GM12878 (cell line): ENCODE results near the gene THOC6.

Source experiments
- FOS ChIP-seq: IDR thresholded peaks from 3 replicates; pipeline ENCODE4 v1.6.1; 2011; ENCODE audit warnings: borderline replicate concordance; ENCODE audit not compliant: insufficient read length; ENCODE audit errors: extremely low read depth
- POLR2AphosphoS5 ChIP-seq: IDR thresholded peaks from 2 replicates; pipeline ENCODE4 v1.6.1; 2011; ENCODE audit warnings: mild to moderate bottlenecking, low read length, inconsistent platforms
- TF ChIP-seq, protein P1 (sequence below): IDR thresholded peaks from 2 replicates; pipeline ENCODE4 v1.6.1; 2011; ENCODE audit warnings: low read depth, mild to moderate bottlenecking, low read length, moderate library complexity, borderline replicate concordance; ENCODE audit errors: extremely low read depth
- TF ChIP-seq, protein P2 (sequence below): IDR thresholded peaks from 2 replicates; pipeline ENCODE4 v1.6.1; 2012; ENCODE audit warnings: low read length, inconsistent platforms

- TF ChIP-seq FOS (no peak), POLR2AphosphoS5 (peak; percentile 57)
- TF ChIP-seq, protein P1, sequence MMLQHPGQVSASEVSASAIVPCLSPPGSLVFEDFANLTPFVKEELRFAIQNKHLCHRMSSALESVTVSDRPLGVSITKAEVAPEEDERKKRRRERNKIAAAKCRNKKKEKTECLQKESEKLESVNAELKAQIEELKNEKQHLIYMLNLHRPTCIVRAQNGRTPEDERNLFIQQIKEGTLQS = no peak
- TF ChIP-seq, protein P2, sequence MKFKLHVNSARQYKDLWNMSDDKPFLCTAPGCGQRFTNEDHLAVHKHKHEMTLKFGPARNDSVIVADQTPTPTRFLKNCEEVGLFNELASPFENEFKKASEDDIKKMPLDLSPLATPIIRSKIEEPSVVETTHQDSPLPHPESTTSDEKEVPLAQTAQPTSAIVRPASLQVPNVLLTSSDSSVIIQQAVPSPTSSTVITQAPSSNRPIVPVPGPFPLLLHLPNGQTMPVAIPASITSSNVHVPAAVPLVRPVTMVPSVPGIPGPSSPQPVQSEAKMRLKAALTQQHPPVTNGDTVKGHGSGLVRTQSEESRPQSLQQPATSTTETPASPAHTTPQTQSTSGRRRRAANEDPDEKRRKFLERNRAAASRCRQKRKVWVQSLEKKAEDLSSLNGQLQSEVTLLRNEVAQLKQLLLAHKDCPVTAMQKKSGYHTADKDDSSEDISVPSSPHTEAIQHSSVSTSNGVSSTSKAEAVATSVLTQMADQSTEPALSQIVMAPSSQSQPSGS = no peak; the same call in 1 of the 2 replicates
These were observed 41.4 kb downstream of the THOC6 start, which contains the start of gene IL32 for GRCh38 chr16:3065069-3065741.
